Smooth muscle cell (in vitro differentiated cells): ENCODE measurements around the gene PSORS1C2. TPM values are rescaled to one million over a fixed set of nuclear protein-coding genes. Genes with fewer than 3 reads are reported as not detected.

Experiments used
- DNase-seq: peaks from one replicate; lab custom pipeline; 2025; ENCODE audit not compliant: unreplicated experiment; lab: John Stamatoyannopoulos, UW
- H2AFZ ChIP-seq: fragments of 200-600 bp; sonication (generic); 2 replicates; pipeline ENCODE4 v1.6.0; 2016; ENCODE audit warnings: antibody characterized with exemption, low read depth, mild to moderate bottlenecking
- H3F3A ChIP-seq: fragments of 200-600 bp; sonication (generic); 2 replicates; pipeline ENCODE4 v1.6.0; 2017; ENCODE audit warnings: antibody characterized with exemption, low read depth
- H3K27ac ChIP-seq: fragments of 200-600 bp; sonication (generic); 2 replicates; pipeline ENCODE4 v1.5.1; 2016; ENCODE audit warnings: low read depth, mild to moderate bottlenecking
- H3K27me3 ChIP-seq: fragments of 200-600 bp; sonication (generic); 2 replicates; pipeline ENCODE4 v1.6.1; 2016; ENCODE audit warnings: low read depth, mild to moderate bottlenecking
- H3K36me3 ChIP-seq: fragments of 200-600 bp; sonication (generic); 2 replicates; pipeline ENCODE4 v1.5.1; 2016; ENCODE audit warnings: low read depth
- H3K4me1 ChIP-seq: fragments of 200-600 bp; sonication (generic); 2 replicates; pipeline ENCODE4 v1.5.1; 2016; ENCODE audit warnings: low read depth
- H3K4me2 ChIP-seq: fragments of 200-600 bp; sonication (generic); 2 replicates; pipeline ENCODE4 v1.6.0; 2016; ENCODE audit warnings: mild to moderate bottlenecking
- H3K4me3 ChIP-seq: fragments of 200-600 bp; sonication (generic); 2 replicates; pipeline ENCODE4 v1.5.1; 2016; ENCODE audit warnings: mild to moderate bottlenecking
- H3K79me2 ChIP-seq: fragments of 200-600 bp; sonication (generic); 2 replicates; pipeline ENCODE4 v1.6.0; 2016; ENCODE audit warnings: low read depth, mild to moderate bottlenecking
- H3K9ac ChIP-seq: fragments of 200-600 bp; sonication (generic); 2 replicates; pipeline ENCODE4 v1.6.0; 2016; ENCODE audit warnings: low read depth
- H3K9me3 ChIP-seq: fragments of 200-600 bp; sonication (generic); replicated peaks from 2 replicates; pipeline ENCODE4 v1.5.1; 2016; ENCODE audit warnings: low read depth
- H4K20me1 ChIP-seq: fragments of 200-600 bp; sonication (generic); 2 replicates; pipeline ENCODE4 v1.6.0; 2016; ENCODE audit warnings: low read depth
- WGBS: methylation state at CpG from one replicate; pipeline ENCODE4 v1.1.7; 2016; ENCODE audit warnings: low lambda C conversion rate; 5-methylcytosine and 5-hydroxymethylcytosine counted together
- polyA plus RNA-seq: library from polyadenylated mRNA; unstranded; fragments of >200 nt; fragmentation: Nextera tagmentation; extraction: Ambion mirVana; gene quantifications from 2 replicates; pipeline ENCODE4 v1.2.1, GENCODE V29; 2016
- total RNA-seq: library from RNA; depleted of rRNA; stranded (reverse); fragments of >200 nt; gene quantifications from 2 replicates; pipeline ENCODE4 v1.2.3, GENCODE V29; 2014
- TF ChIP-seq, protein P1 (sequence below): fragments of 200-600 bp; sonication (generic); IDR thresholded peaks from 2 replicates; pipeline ENCODE4 v1.5.1; 2017; ENCODE audit warnings: borderline replicate concordance, mild to moderate bottlenecking, antibody characterized with exemption; ENCODE audit not compliant: insufficient read depth, poor library complexity, severe bottlenecking

PSORS1C2 gene
- total and polyA plus RNA-seq, 2 experiments from 2014 or later: 0.49 to 1.1 TPM

DNA sequence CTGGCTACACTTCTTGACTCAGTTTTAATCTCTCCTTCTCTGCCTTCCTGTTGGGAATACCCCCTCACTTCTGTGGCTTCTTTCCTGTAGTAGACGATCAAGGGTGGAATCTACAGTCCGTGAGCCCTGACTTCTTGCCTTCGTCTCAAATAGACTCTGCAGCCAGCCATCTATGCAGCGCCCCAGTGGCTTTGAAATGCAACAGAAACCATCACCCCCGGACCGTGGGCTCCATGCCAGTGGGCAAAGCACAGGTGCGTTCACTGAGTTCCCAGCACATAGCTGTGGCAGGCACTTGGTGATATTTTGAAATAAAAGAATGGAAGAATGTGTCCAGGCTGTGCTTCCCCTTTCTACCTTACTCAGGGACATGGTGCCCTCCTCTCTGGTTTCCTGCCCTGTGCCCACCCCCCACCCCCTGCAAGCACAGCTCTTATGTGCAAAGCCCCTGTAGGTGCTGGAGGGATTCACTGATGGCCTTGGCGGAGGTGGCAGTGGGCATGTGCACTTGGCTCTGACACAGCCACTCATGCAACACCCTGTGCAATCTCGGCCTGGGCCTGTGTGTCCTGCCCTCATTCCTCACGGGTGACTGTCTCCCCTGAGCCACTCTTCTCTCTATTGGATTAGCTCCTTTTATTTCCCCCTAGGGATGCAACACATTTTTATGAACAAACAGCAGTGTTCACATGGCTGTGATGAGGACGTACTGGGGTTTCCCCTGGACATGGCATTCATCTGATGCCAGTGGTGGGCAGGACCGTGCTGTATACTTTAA is 13.1 kb downstream of the PSORS1C2 start:
- TF ChIP-seq, protein P1, sequence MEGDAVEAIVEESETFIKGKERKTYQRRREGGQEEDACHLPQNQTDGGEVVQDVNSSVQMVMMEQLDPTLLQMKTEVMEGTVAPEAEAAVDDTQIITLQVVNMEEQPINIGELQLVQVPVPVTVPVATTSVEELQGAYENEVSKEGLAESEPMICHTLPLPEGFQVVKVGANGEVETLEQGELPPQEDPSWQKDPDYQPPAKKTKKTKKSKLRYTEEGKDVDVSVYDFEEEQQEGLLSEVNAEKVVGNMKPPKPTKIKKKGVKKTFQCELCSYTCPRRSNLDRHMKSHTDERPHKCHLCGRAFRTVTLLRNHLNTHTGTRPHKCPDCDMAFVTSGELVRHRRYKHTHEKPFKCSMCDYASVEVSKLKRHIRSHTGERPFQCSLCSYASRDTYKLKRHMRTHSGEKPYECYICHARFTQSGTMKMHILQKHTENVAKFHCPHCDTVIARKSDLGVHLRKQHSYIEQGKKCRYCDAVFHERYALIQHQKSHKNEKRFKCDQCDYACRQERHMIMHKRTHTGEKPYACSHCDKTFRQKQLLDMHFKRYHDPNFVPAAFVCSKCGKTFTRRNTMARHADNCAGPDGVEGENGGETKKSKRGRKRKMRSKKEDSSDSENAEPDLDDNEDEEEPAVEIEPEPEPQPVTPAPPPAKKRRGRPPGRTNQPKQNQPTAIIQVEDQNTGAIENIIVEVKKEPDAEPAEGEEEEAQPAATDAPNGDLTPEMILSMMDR: no peak
- Histone ChIP-seq H3K9ac (no peak overlapping the region), H3K27me3 (no peaks in the 10 kb centered on the region), H3K4me3 (no peak overlapping the region), H3K4me2 (no peak overlapping the region), H3F3A (no peaks in the 10 kb centered on the region), H2AFZ (no peak overlapping the region), H3K36me3 (no peaks in the 10 kb centered on the region), H3K79me2 (no peaks in the 10 kb centered on the region), H4K20me1 (no peaks in the 10 kb centered on the region), H3K27ac (peak overlapping the region; percentile 19), H3K4me1 (no peaks in the 10 kb centered on the region), H3K9me3 (no peaks in the 10 kb centered on the region)
- 83% methylated on average over 12 of the region's 12 CpGs for WGBS
- no peak for DNase-seq

DNA sequence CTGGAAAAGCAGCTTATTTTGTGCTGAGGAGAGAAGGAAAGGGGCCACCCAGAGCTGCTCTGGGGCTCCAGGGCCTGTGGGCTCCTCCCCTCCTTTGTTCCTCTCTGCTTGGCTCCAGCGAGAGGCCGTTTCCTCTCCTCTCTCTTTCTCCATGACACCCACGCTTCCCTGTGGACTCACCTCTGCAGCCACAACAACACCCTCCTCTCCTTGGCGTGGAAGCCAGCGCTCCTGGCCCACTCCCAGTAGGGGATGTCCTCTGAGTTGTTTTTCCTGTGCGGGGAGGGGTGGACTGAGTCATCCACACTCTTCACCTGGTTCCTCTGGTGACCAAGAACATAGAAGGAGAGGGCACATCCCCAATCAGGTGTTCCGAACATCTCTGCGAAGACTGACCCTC is 13.7 kb downstream of the PSORS1C2 start:
- Histone ChIP-seq H3K9ac (no peak overlapping the region), H3K4me3 (no peak overlapping the region), H3K27me3 (no peaks in the 10 kb centered on the region), H3K9me3 (no peaks in the 10 kb centered on the region), H3F3A (no peaks in the 10 kb centered on the region), H3K4me2 (no peak overlapping the region), H2AFZ (no peak overlapping the region), H4K20me1 (no peaks in the 10 kb centered on the region), H3K27ac (no peak overlapping the region), H3K79me2 (no peaks in the 10 kb centered on the region), H3K4me1 (no peaks in the 10 kb centered on the region), H3K36me3 (no peaks in the 10 kb centered on the region)
- no peak for DNase-seq
- TF ChIP-seq, protein P1: no peak
- WGBS: 66% methylated on average over 8 of the region's 8 CpGs

DNA sequence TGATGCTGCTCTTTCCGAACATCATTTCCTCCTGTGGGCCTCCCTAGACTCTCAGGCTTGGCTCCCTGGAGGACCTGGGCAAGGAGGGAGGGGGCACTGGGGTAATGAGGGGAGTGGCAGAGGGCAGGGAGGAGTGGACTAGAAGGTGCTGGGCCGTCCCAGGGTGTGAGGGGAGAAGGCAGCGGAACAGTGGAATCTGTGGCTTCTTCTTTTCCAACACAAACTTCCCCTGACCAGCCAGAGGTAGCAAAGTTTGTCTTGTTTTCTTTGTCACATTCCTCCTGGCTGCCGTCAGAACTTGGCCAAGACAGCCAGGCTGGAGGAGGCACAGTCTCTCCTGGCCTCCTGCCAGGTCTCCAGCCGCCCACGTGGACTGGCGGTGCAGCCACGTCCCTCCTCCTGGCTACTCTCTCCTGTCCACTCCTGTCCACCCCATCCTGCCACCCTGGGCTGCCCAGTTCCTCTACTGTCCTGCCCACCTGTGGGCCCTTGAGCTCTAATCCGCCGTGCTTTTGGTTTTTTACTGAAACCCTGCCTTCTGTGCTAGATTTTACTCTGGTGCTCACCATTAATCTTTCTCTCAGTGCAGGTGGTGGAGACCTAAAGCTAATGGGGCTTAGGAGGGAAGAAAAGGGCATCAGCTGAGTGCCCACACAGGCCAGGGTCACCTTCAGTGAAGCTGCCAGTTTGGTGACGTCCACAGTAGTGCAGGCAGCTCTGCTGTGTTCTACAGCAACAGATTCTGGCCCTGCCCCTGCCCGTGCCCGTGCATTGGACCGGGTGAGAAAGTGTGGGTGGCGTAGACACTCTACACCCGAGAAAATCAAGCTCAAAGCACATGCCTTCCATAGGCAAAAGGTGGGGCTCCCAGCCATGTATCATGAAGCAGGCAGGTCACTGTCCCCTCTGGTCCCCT is 15.8 kb downstream of the PSORS1C2 start:
- no peak overlapping the region for H3K4me2 ChIP-seq
- no peak overlapping the region for H2AFZ ChIP-seq
- WGBS: 61% methylated on average over 16 of the region's 16 CpGs

More for the DNA sequence above, 15.8 kb downstream of the PSORS1C2 start:
- H3K4me1 ChIP-seq: no peaks in the 10 kb centered on the region
- H3K27me3 ChIP-seq: no peaks in the 10 kb centered on the region
- no peaks in the 10 kb centered on the region for H3K36me3 ChIP-seq
- no peak overlapping the region for H3K4me3 ChIP-seq
- H3K9ac ChIP-seq: peak overlapping the region; percentile 77
- no peaks in the 10 kb centered on the region for H3K79me2 ChIP-seq
- peak; percentile 14 for DNase-seq
- TF ChIP-seq, protein P1: no peak
- H4K20me1 ChIP-seq: no peaks in the 10 kb centered on the region
- H3K9me3 ChIP-seq: no peaks in the 10 kb centered on the region
- H3K27ac ChIP-seq: peak overlapping the region; percentile 81
- no peaks in the 10 kb centered on the region for H3F3A ChIP-seq
